HL-60 (cell line): ENCODE measurements around the gene TSPAN15.

Source experiments
- DNase-seq, 2 experiments: peaks; one replicate each; pipeline ENCODE4 v3.0.0-alpha.2; 2010 to 2020; ENCODE audit warnings: low read depth in 1 of 2, low spot score in 1 of 2
- H3K27ac ChIP-seq: fragments of 250-450 bp; sonication (Bioruptor Pico); replicated peaks from 2 replicates; pipeline ENCODE4 v1.5.1; 2020; ENCODE audit warnings: mild to moderate bottlenecking, moderate library complexity
- H3K27me3 ChIP-seq: fragments of 250-450 bp; sonication (Bioruptor Pico); 2 replicates; pipeline ENCODE4 v1.5.1; 2021; ENCODE audit warnings: mild to moderate bottlenecking, moderate library complexity; ENCODE audit not compliant: insufficient read depth, poor library complexity, severe bottlenecking
- H3K4me3 ChIP-seq: replicated peaks from 2 replicates; pipeline ENCODE4 v1.5.1; 2011; ENCODE audit warnings: mild to moderate bottlenecking, control low read depth, low read length; ENCODE audit not compliant: insufficient read depth
- CTCF ChIP-seq: IDR thresholded peaks from one replicate; pipeline ENCODE4 v1.5.1; 2011; ENCODE audit warnings: low read length, control low read depth, inconsistent platforms; ENCODE audit not compliant: insufficient read depth
- GABPA ChIP-seq: IDR thresholded peaks from 2 replicates; pipeline ENCODE4 v1.6.1; 2012; ENCODE audit warnings: low read depth
- POLR2AphosphoS5 ChIP-seq: IDR thresholded peaks from 2 replicates; pipeline ENCODE4 v1.6.1; 2012; ENCODE audit warnings: low read depth
- REST ChIP-seq: IDR thresholded peaks from 2 replicates; pipeline ENCODE4 v1.6.1; 2012; ENCODE audit warnings: low read depth; ENCODE audit not compliant: insufficient replicate concordance
- SPI1 ChIP-seq: IDR thresholded peaks from 2 replicates; pipeline ENCODE4 v1.6.1; 2012; ENCODE audit warnings: low read depth, mild to moderate bottlenecking, borderline replicate concordance

The TSPAN15 gene

GRCh38 chr10:69459893-69460575 lies 8.8 kb downstream of the TSPAN15 start:
- H3K4me3 ChIP-seq = no peak overlapping the region
- DNase-seq = no peak
- no peak overlapping the region for H3K27ac ChIP-seq

GRCh38 chr10:69460576-69461242 lies 9.4 kb downstream of the TSPAN15 start:
- DNase-seq = no peak
- H3K27me3 ChIP-seq = no peaks in the 10 kb centered on the region
- no peak overlapping the region for H3K27ac ChIP-seq
- H3K4me3 ChIP-seq = no peak overlapping the region
- TF ChIP-seq POLR2AphosphoS5 = no peak
- TF ChIP-seq CTCF = no peak
- no peak for TF ChIP-seq GABPA
- no peak for TF ChIP-seq REST
- no peak for TF ChIP-seq SPI1

More at GRCh38 chr10:69459893-69460575, 8.8 kb downstream of the TSPAN15 start:
- TF ChIP-seq POLR2AphosphoS5 (no peak), SPI1 (no peak), CTCF (no peak), GABPA (no peak), REST (no peak)
- no peaks in the 10 kb centered on the region for H3K27me3 ChIP-seq

GRCh38 chr10:69461243-69462025 lies 10.2 kb downstream of the TSPAN15 start:
- no peak for TF ChIP-seq POLR2AphosphoS5
- TF ChIP-seq GABPA = no peak
- TF ChIP-seq REST = no peak
- TF ChIP-seq SPI1 = no peak
- no peak for TF ChIP-seq CTCF
- DNase-seq = no peak
- Histone ChIP-seq H3K27ac (no peak overlapping the region), H3K27me3 (no peaks in the 10 kb centered on the region), H3K4me3 (no peak overlapping the region)
